Astrocyte of the spinal cord (primary cell): ENCODE data around the gene PAX6.

Source experiments
- DNase-seq: peaks from one replicate; pipeline ENCODE4 v3.0.0; 2011; ENCODE audit warnings: low read depth, low spot score
- H3K4me3 ChIP-seq: 2 replicates; pipeline ENCODE4 v1.5.1; 2011; ENCODE audit warnings: low read depth, mild to moderate bottlenecking, low read length, moderate library complexity
- CTCF ChIP-seq: IDR thresholded peaks from 2 replicates; pipeline ENCODE4 v1.5.1; 2012; ENCODE audit warnings: low read depth, mild to moderate bottlenecking, low read length, inconsistent platforms
- in situ Hi-C: cut with HindIII; loops from 2 replicates; pipeline ENCODE4 v1.10.0; 2017; ENCODE audit warnings: low sequenced_read_pairs

The PAX6 gene

GRCh38 chr11:31827455-31828206 lies 16.5 kb upstream of the PAX6 start:
- no peak for DNase-seq
- in situ Hi-C loops, result no loop called here
- TF ChIP-seq CTCF, result no peak
- H3K4me3 ChIP-seq, result no peak overlapping the region

- H3K4me3 ChIP-seq, result no peak overlapping the region
- no peak for TF ChIP-seq CTCF
- no peak for DNase-seq
- in situ Hi-C loops, result no loop called here
Observed at GRCh38 chr11:31826536-31827438, 15.7 kb upstream of the PAX6 start.

- in situ Hi-C loops, result no loop called here
- TF ChIP-seq CTCF, result no peak
- DNase-seq, result no peak
- H3K4me3 ChIP-seq, result no peak overlapping the region
Observed at GRCh38 chr11:31825838-31826484, 14.8 kb upstream of the PAX6 start.

- DNase-seq, result no peak
- TF ChIP-seq CTCF, result no peak
- no peak overlapping the region for H3K4me3 ChIP-seq
- in situ Hi-C loops, result no loop called here
Observed at GRCh38 chr11:31824879-31825837, 14.0 kb upstream of the PAX6 start.

GRCh38 chr11:31824332-31824878 lies 13.3 kb upstream of the PAX6 start:
- H3K4me3 ChIP-seq, result no peak overlapping the region
- no peak for TF ChIP-seq CTCF
- in situ Hi-C loops, result no loop called here
- no peak for DNase-seq
